A549 (cell line): ENCODE results near the gene DYRK2. TPM values are rescaled to one million over a fixed set of nuclear protein-coding genes. Genes with fewer than 3 reads are reported as not detected.

ENCODE experiments used
- ATAC-seq, 2 experiments: fragments of 200-7000 bp in 1 of 2; fragments of >200 bp in 1 of 2; cut with Nextera tagmentation in 1 of 2; cut with Tn5 transposase in 1 of 2; 3 replicates each; pipeline versions ENCODE4 v1.8.0 to v1.9.1; 2018 to 2020; ENCODE audit warnings: mild to moderate bottlenecking in 1 of 2, moderate library complexity in 1 of 2
- CTCF ChIA-PET: fragments of 300-600 bp; sonication (Branson Sonifier 250); formaldehyde crosslinking; extraction: SDS; loops from one replicate; lab custom pipeline; 2021; ENCODE audit warnings: antibody characterized with exemption, inconsistent platforms; lab: Yijun Ruan, JAX
- POLR2A ChIA-PET: fragments of 350-600 bp; formaldehyde crosslinking; extraction: SDS; loops from one replicate; lab custom pipeline; 2021; ENCODE audit warnings: antibody characterized with exemption, inconsistent platforms; lab: Yijun Ruan, JAX
- DNase-seq, 2 experiments: peaks; one replicate each; pipeline versions ENCODE4 v3.0.0 to v3.0.0-alpha.2; 2011 to 2016; ENCODE audit warnings: low read depth in 1 of 2, low spot score in 1 of 2
- FAIRE-seq: peaks from 2 replicates; lab custom pipeline; 2011; peaks lifted over from hg19 to GRCh38; lab: Jason Lieb, UNC
- H3K27ac ChIP-seq, 2 experiments: fragments of >200 bp; sonication (Bioruptor Twin); formaldehyde crosslinking; 3 replicates each; pipeline ENCODE4 v1.5.1; 2016 to 2017
- H3K4me1 ChIP-seq: fragments of >200 bp; sonication (Bioruptor Twin); formaldehyde crosslinking; 3 replicates; pipeline ENCODE4 v1.6.1; 2016
- H3K4me2 ChIP-seq: fragments of >200 bp; sonication (Bioruptor Twin); formaldehyde crosslinking; 3 replicates; pipeline ENCODE4 v1.6.1; 2016
- H3K4me3 ChIP-seq: fragments of >200 bp; sonication (Bioruptor Twin); formaldehyde crosslinking; 3 replicates; pipeline ENCODE4 v1.5.1; 2016
- H3K9me3 ChIP-seq: fragments of >200 bp; sonication (Bioruptor Twin); formaldehyde crosslinking; 3 replicates; pipeline ENCODE4 v1.6.1; 2016
- BCL3 ChIP-seq: fragments of >200 bp; sonication (Bioruptor Twin); formaldehyde crosslinking; IDR thresholded peaks from 3 replicates; pipeline ENCODE4 v1.6.1; 2016
- CBX2 ChIP-seq: fragments of 200-600 bp; sonication (generic); IDR thresholded peaks from 2 replicates; pipeline ENCODE4 v1.6.1; 2016; ENCODE audit warnings: low read depth, mild to moderate bottlenecking, borderline replicate concordance
- CBX8 ChIP-seq: fragments of 200-600 bp; sonication (generic); IDR thresholded peaks from 2 replicates; pipeline ENCODE4 v1.6.1; 2016
- CEBPB ChIP-seq, 2 experiments: fragments of >200 bp in 1 of 2; sonication (Bioruptor Twin) in 1 of 2; formaldehyde crosslinking in 1 of 2; IDR thresholded peaks; 2 replicates each; pipeline ENCODE4 v1.6.1; 2012 to 2016
- CTCF ChIP-seq: fragments of >200 bp; sonication (Bioruptor Twin); formaldehyde crosslinking; IDR thresholded peaks from 3 replicates; pipeline ENCODE4 v1.5.1; 2016
- EHF ChIP-seq: fragments of 250-450 bp; sonication (Bioruptor Pico); IDR thresholded peaks from 2 replicates; pipeline ENCODE4 v1.5.0; 2020; ENCODE audit warnings: mild to moderate bottlenecking
- ELK1 ChIP-seq: fragments of 150-350 bp; IDR thresholded peaks from 2 replicates; pipeline ENCODE4 v1.6.1; 2014; ENCODE audit warnings: low read depth, mild to moderate bottlenecking, low read length
- FOSB ChIP-seq: fragments of 250-450 bp; sonication (Bioruptor Pico); IDR thresholded peaks from 2 replicates; pipeline ENCODE4 v1.5.0; 2020; ENCODE audit warnings: mild to moderate bottlenecking, moderate library complexity
- FOXS1 ChIP-seq: fragments of 250-450 bp; sonication (Bioruptor Pico); IDR thresholded peaks from 2 replicates; pipeline ENCODE4 v1.5.0; 2020; ENCODE audit warnings: mild to moderate bottlenecking, moderate library complexity
- HES2 ChIP-seq: fragments of >200 bp; sonication (Bioruptor Twin); formaldehyde crosslinking; IDR thresholded peaks from 2 replicates; pipeline ENCODE4 v1.6.1; 2016
- HEYL ChIP-seq: fragments of 250-450 bp; sonication (Bioruptor Pico); IDR thresholded peaks from 2 replicates; pipeline ENCODE4 v1.8.0; 2021; ENCODE audit warnings: mild to moderate bottlenecking, moderate library complexity
- HMGXB4 ChIP-seq: fragments of 250-450 bp; sonication (Bioruptor Pico); IDR thresholded peaks from 2 replicates; pipeline ENCODE4 v1.5.0; 2021; ENCODE audit warnings: mild to moderate bottlenecking, moderate library complexity, borderline replicate concordance
- JUN ChIP-seq, 2 experiments: fragments of >200 bp; sonication (Bioruptor Twin); formaldehyde crosslinking; IDR thresholded peaks; 2 replicates in 1 of 2; 3 replicates in 1 of 2; pipeline ENCODE4 v1.6.1; 2016 to 2017
- JUNB ChIP-seq: fragments of >200 bp; sonication (Bioruptor Twin); formaldehyde crosslinking; IDR thresholded peaks from 2 replicates; pipeline ENCODE4 v1.6.1; 2016
- MAFK ChIP-seq: fragments of 450-650 bp; IDR thresholded peaks from 2 replicates; pipeline ENCODE4 v1.6.1; 2014; ENCODE audit not compliant: partially characterized antibody
- MAX ChIP-seq: IDR thresholded peaks from 2 replicates; pipeline ENCODE4 v1.6.1; 2012
- MAZ ChIP-seq: fragments of 150-350 bp; IDR thresholded peaks from 2 replicates; pipeline ENCODE4 v1.6.1; 2014; ENCODE audit warnings: antibody characterized with exemption, low read depth, low read length, borderline replicate concordance
- MYC ChIP-seq: IDR thresholded peaks from 2 replicates; pipeline ENCODE4 v1.6.1; 2012; ENCODE audit warnings: mild to moderate bottlenecking, inconsistent platforms, low read length, improper control_type of control experiment, borderline replicate concordance
- NPAS2 ChIP-seq: fragments of 250-450 bp; sonication (Bioruptor Pico); IDR thresholded peaks from 2 replicates; pipeline ENCODE4 v1.8.0; 2022; ENCODE audit warnings: mild to moderate bottlenecking, moderate library complexity, borderline replicate concordance
- NR3C1 ChIP-seq: fragments of >200 bp; sonication (Bioruptor Twin); formaldehyde crosslinking; IDR thresholded peaks from 3 replicates; pipeline ENCODE4 v1.6.1; 2017
- POLR2AphosphoS2 ChIP-seq: conservative IDR thresholded peaks from 2 replicates; pipeline ENCODE4 v1.6.1; 2012; ENCODE audit warnings: low read length, improper control_type of control experiment, inconsistent platforms
- RAD21 ChIP-seq, 2 experiments: fragments of >200 bp in 1 of 2; sonication (Bioruptor Twin) in 1 of 2; formaldehyde crosslinking in 1 of 2; IDR thresholded peaks in 1 of 2; conservative IDR thresholded peaks in 1 of 2; 2 replicates in 1 of 2; 3 replicates in 1 of 2; pipeline ENCODE4 v1.6.1; 2012 to 2018; ENCODE audit warnings: inconsistent platforms in 1 of 2
- RARB ChIP-seq: fragments of 250-450 bp; sonication (Bioruptor Pico); IDR thresholded peaks from 2 replicates; pipeline ENCODE4 v1.8.0; 2021; ENCODE audit warnings: mild to moderate bottlenecking, moderate library complexity
- RCOR1 ChIP-seq: fragments of 150-350 bp; IDR thresholded peaks from 2 replicates; pipeline ENCODE4 v1.6.1; 2014; ENCODE audit warnings: antibody characterized with exemption, low read length, low read depth
- RFX5 ChIP-seq: fragments of 450-650 bp; IDR thresholded peaks from 2 replicates; pipeline ENCODE4 v1.7.1; 2014; ENCODE audit warnings: antibody characterized with exemption, mild to moderate bottlenecking, moderate library complexity
- SMC3 ChIP-seq: fragments of >200 bp; sonication (Bioruptor Twin); formaldehyde crosslinking; IDR thresholded peaks from 3 replicates; pipeline ENCODE4 v1.6.1; 2018; ENCODE audit warnings: inconsistent platforms
- SREBF2 ChIP-seq: fragments of 450-650 bp; IDR thresholded peaks from 2 replicates; pipeline ENCODE4 v1.6.1; 2014; ENCODE audit warnings: mild to moderate bottlenecking, moderate library complexity
- TFCP2L1 ChIP-seq: fragments of 250-450 bp; sonication (Bioruptor Pico); IDR thresholded peaks from 2 replicates; pipeline ENCODE4 v1.5.0; 2021; ENCODE audit warnings: mild to moderate bottlenecking
- TP53 ChIP-seq: fragments of 250-450 bp; sonication (Bioruptor Pico); IDR thresholded peaks from 2 replicates; pipeline ENCODE4 v1.5.0; 2021; ENCODE audit warnings: mild to moderate bottlenecking, moderate library complexity
- ZC3H11A ChIP-seq: fragments of 450-650 bp; IDR thresholded peaks from 2 replicates; pipeline ENCODE4 v1.6.1; 2014; ENCODE audit warnings: antibody characterized with exemption, mild to moderate bottlenecking
- ZFP36 ChIP-seq: fragments of 450-650 bp; IDR thresholded peaks from 2 replicates; pipeline ENCODE4 v1.6.1; 2014; ENCODE audit warnings: borderline replicate concordance; ENCODE audit not compliant: partially characterized antibody
- ZNF302 ChIP-seq: fragments of 250-450 bp; sonication (Bioruptor Pico); IDR thresholded peaks from 2 replicates; pipeline ENCODE4 v1.9.0; 2021; ENCODE audit warnings: inconsistent platforms, mild to moderate bottlenecking, moderate library complexity
- ZSCAN20 ChIP-seq: fragments of 250-450 bp; sonication (Bioruptor Pico); IDR thresholded peaks from 2 replicates; pipeline ENCODE4 v1.8.0; 2022; ENCODE audit warnings: mild to moderate bottlenecking, moderate library complexity
- WGBS: methylation state at CpG from one replicate; pipeline ENCODE4 v1.1.6; 2017; ENCODE audit errors: missing lambda C conversion rate; 5-methylcytosine and 5-hydroxymethylcytosine counted together
- polyA plus RNA-seq, 4 experiments: library from polyadenylated mRNA; depleted of rRNA in 3 of 4; stranded (reverse); fragments of >200 nt; fragmentation: RNase III in 1 of 4; extraction: RNeasy Plus Mini Kit Qiagen cat#74134 plus additional on column Dnase treatment in 1 of 4; gene quantifications; 2 replicates in 3 of 4; 3 replicates in 1 of 4; pipeline ENCODE4 v1.2.3, GENCODE V29; 2011 to 2017

Gene DYRK2
- polyA plus RNA-seq, 2 of the 4 experiments (the other 2 are of a cell fraction) = 9.1 to 17.2 TPM

GRCh38 chr12:67647181-67647798, 1.3 kb upstream of the DYRK2 start (continued):
- TF ChIP-seq RAD21 (conservative IDR thresholded peaks at IDR 0.05 in 1 of 2, IDR thresholded peaks at IDR 0.05 in 1 of 2) = no peak
- TF ChIP-seq RCOR1 = no peak

- Histone ChIP-seq H3K27ac (peak overlapping the region; percentile 89 to 98), H3K4me3 (peak overlapping the region; percentile 92), H3K4me2 (peak overlapping the region; percentile 89), H3K4me1 (peaks cover 31% of the 10 kb centered on the region), H3K9me3 (no peaks in the 10 kb centered on the region)
- peak; percentile 81 to 90 for ATAC-seq
- ChIA-PET CTCF (interaction anchor here (0.6 to 1.9 kb wide), 11 partner anchors 11 to 297 kb away, joined by 3 to 8 read pairs (median 3); no protein-coding TSS in a partner anchor), POLR2A (interaction anchor here (0.6 to 1.5 kb wide), 9 partner anchors 9 to 379 kb away, joined by 3 to 6 read pairs (median 5); partner anchors contain the start of gene CAND1)
- WGBS = 2% methylated on average over 28 of the region's 41 CpGs
- DNase-seq = peak; percentile 87 to 93
- FAIRE-seq = no peak
- TF ChIP-seq CBX8 (no peak), ZC3H11A (no peak), HMGXB4 (CRISPR knock-in tag) (no peak), CEBPB (IDR thresholded peaks at IDR 0.05) (no peak), BCL3 (no peak), SREBF2 (no peak), MAZ (peak; percentile 44; the same call in 1 of the 2 replicates), RFX5 (peak; percentile 72), ZFP36 (no peak), HEYL (CRISPR knock-in tag) (no peak), CBX2 (no peak), POLR2AphosphoS2 (no peak), TFCP2L1 (CRISPR knock-in tag) (no peak), FOXS1 (CRISPR knock-in tag) (no peak), MAFK (no peak), NR3C1 (no peak), ZNF302 (no peak), ZSCAN20 (CRISPR knock-in tag) (no peak), CTCF (no peak), RARB (CRISPR knock-in tag) (no peak), FOSB (CRISPR knock-in tag) (no peak), JUNB (no peak), HES2 (no peak), RAD21 (conservative IDR thresholded peaks at IDR 0.05 in 1 of 2, IDR thresholded peaks at IDR 0.05 in 1 of 2) (peak in 1 of 2 experiments; percentile 16; a peak in 1 of 5 replicates), MAX (peak; percentile 44), NPAS2 (no peak), EHF (CRISPR knock-in tag) (no peak), ELK1 (no peak), JUN (IDR thresholded peaks at IDR 0.05) (no peak), SMC3 (no peak), MYC (peak; percentile 38; the same call in 1 of the 2 replicates), TP53 (CRISPR knock-in tag) (no peak)
These were observed 585 bp upstream of the DYRK2 start for GRCh38 chr12:67647799-67648520.
